A673 (cell line): Measurements from ENCODE around the gene ADM2.

Experiments
- CTCF ChIP-seq: fragments of 300-800, 200-600 bp; sonication (generic); conservative IDR thresholded peaks from 2 replicates; pipeline ENCODE4 v1.5.1; 2017; ENCODE audit warnings: low read depth, mild to moderate bottlenecking, antibody characterized with exemption, low read length, moderate library complexity, mixed read lengths
- EZH2 ChIP-seq: fragments of 200-600 bp; sonication (generic); IDR thresholded peaks from 2 replicates; pipeline ENCODE4 v1.6.1; 2017; ENCODE audit warnings: borderline replicate concordance, low read depth, mild to moderate bottlenecking, mixed read lengths, antibody characterized with exemption, low read length; ENCODE audit not compliant: poor library complexity, severe bottlenecking

- TF ChIP-seq CTCF (no peak), EZH2 (no peak)
These were observed 46.5 kb upstream of the ADM2 start for GRCh38 chr22:50434849-50435248.
